CD14-positive monocyte (primary cell): Measurements from ENCODE around the gene IL3RA. TPM values are rescaled to one million over a fixed set of nuclear protein-coding genes. Genes with fewer than 3 reads are reported as not detected.

Source experiments
- DNase-seq, 3 donors: peaks; one replicate each; pipeline ENCODE4 v3.0.0-alpha.2; 2011 to 2022
- H2AFZ ChIP-seq: 2 replicates; pipeline ENCODE4 v1.6.0; 2012; ENCODE audit warnings: mild to moderate bottlenecking, low read depth, low read length, inconsistent platforms; ENCODE audit not compliant: insufficient read depth, poor library complexity, severe bottlenecking
- H3K27ac ChIP-seq, 2 donors: 1 replicate in 1 of 2; 2 replicates in 1 of 2; pipeline ENCODE4 v1.5.1; 2012 to 2013; ENCODE audit warnings: low read length in 2 of 2, control low read depth in 1 of 2, inconsistent platforms in 1 of 2, low read depth in 1 of 2, mild to moderate bottlenecking in 1 of 2
- H3K27me3 ChIP-seq, 2 donors: one replicate each; pipeline versions ENCODE4 v1.6.0 to v1.6.1; 2011 to 2013; ENCODE audit warnings: low read length in 2 of 2; ENCODE audit not compliant: control insufficient read depth in 2 of 2, insufficient read depth in 2 of 2
- H3K36me3 ChIP-seq, 2 donors: replicated peaks in 1 of 2; 1 replicate in 1 of 2; 2 replicates in 1 of 2; pipeline versions ENCODE4 v1.5.1 to v1.6.1; 2012 to 2013; ENCODE audit warnings: low read length in 2 of 2, control low read depth in 1 of 2, inconsistent platforms in 1 of 2, mild to moderate bottlenecking in 1 of 2; ENCODE audit not compliant: insufficient read depth in 2 of 2, control insufficient read depth in 1 of 2
- H3K4me1 ChIP-seq, 2 donors: 1 replicate in 1 of 2; 2 replicates in 1 of 2; pipeline versions ENCODE4 v1.5.1 to v1.6.1; 2012 to 2013; ENCODE audit warnings: low read length in 2 of 2, control low read depth in 1 of 2, inconsistent platforms in 1 of 2, mild to moderate bottlenecking in 1 of 2, moderate library complexity in 1 of 2; ENCODE audit not compliant: insufficient read depth in 2 of 2, control insufficient read depth in 1 of 2
- H3K4me2 ChIP-seq: replicated peaks from 2 replicates; pipeline ENCODE3; 2012; ENCODE audit warnings: low read length, moderate library complexity, mild to moderate bottlenecking; ENCODE audit not compliant: poor library complexity, severe bottlenecking; ENCODE audit errors: extremely low read depth
- H3K4me3 ChIP-seq, 3 experiments: fragments of 200-600 bp in 1 of 3; sonication (generic) in 1 of 3; replicated peaks in 1 of 3; 1 replicate in 2 of 3; 2 replicates in 1 of 3; pipeline ENCODE4 v1.5.1; 2011 to 2013; ENCODE audit warnings: low read length in 3 of 3, mild to moderate bottlenecking in 3 of 3, control low read depth in 2 of 3, low read depth in 2 of 3, inconsistent platforms in 1 of 3, moderate library complexity in 1 of 3
- H3K79me2 ChIP-seq: 2 replicates; pipeline ENCODE4 v1.6.0; 2012; ENCODE audit warnings: mild to moderate bottlenecking, control low read depth, inconsistent platforms, low read length, moderate library complexity; ENCODE audit not compliant: insufficient read depth
- H3K9ac ChIP-seq: 2 replicates; pipeline ENCODE4 v1.6.0; 2017; ENCODE audit warnings: low read length, mild to moderate bottlenecking; ENCODE audit not compliant: insufficient read depth, poor library complexity, severe bottlenecking
- H3K9me3 ChIP-seq, 2 donors: replicated peaks in 1 of 2; 1 replicate in 1 of 2; 2 replicates in 1 of 2; pipeline versions ENCODE4 v1.5.1 to v1.6.1; 2012 to 2013; ENCODE audit warnings: low read length in 2 of 2, control low read depth in 1 of 2; ENCODE audit not compliant: control insufficient read depth in 1 of 2, insufficient read depth in 1 of 2
- H4K20me1 ChIP-seq: 2 replicates; pipeline ENCODE4 v1.6.0; 2012; ENCODE audit warnings: mild to moderate bottlenecking, low read length, control low read depth, moderate library complexity; ENCODE audit not compliant: insufficient read depth
- H3K27ac Mint-ChIP-seq, 7 donors: one replicate each; pipeline ENCODE4 v1.8.0; 2020; ENCODE audit warnings: mild to moderate bottlenecking in 7 of 7, mixed read lengths in 7 of 7, moderate library complexity in 6 of 7, inconsistent platforms in 2 of 7
- H3K27me3 Mint-ChIP-seq, 3 donors: one replicate each; pipeline ENCODE4 v1.8.0; 2021 to 2022; ENCODE audit warnings: low read depth in 3 of 3, mild to moderate bottlenecking in 3 of 3, mixed read lengths in 3 of 3, moderate library complexity in 3 of 3, inconsistent platforms in 1 of 3
- H3K36me3 Mint-ChIP-seq, 2 donors: one replicate each; pipeline ENCODE4 v1.8.0; 2020; ENCODE audit warnings: mixed read lengths in 2 of 2, inconsistent platforms in 1 of 2, mild to moderate bottlenecking in 1 of 2
- H3K4me1 Mint-ChIP-seq: one replicate; pipeline ENCODE4 v1.8.0; 2020; ENCODE audit warnings: mild to moderate bottlenecking, mixed read lengths
- H3K4me3 Mint-ChIP-seq, 2 donors: one replicate each; pipeline ENCODE4 v1.8.0; 2020; ENCODE audit warnings: mild to moderate bottlenecking in 2 of 2, mixed read lengths in 2 of 2, moderate library complexity in 1 of 2
- H3K9me3 Mint-ChIP-seq, 7 donors: one replicate each; pipeline ENCODE4 v1.8.0; 2020 to 2022; ENCODE audit warnings: mixed read lengths in 7 of 7, mild to moderate bottlenecking in 6 of 7, moderate library complexity in 6 of 7, inconsistent platforms in 2 of 7
- CTCF ChIP-seq: fragments of 200-600 bp; IDR thresholded peaks from one replicate; pipeline ENCODE4 v1.8.0; 2022; ENCODE audit warnings: antibody characterized with exemption, mild to moderate bottlenecking
- WGBS: methylation state at CpG from one replicate; pipeline ENCODE4 v1.1.5; 2013; ENCODE audit warnings: missing lambda C conversion rate; ENCODE audit not compliant: insufficient coverage; 5-methylcytosine and 5-hydroxymethylcytosine counted together
- intact Hi-C, 2 donors: fragments of 100-400 bp; cut with micrococcal nuclease; formaldehyde crosslinking; loops; one replicate each; pipeline versions ENCODE4 v1.15.0 to v1.15.1; 2023
- polyA plus RNA-seq, 3 donors: library from polyadenylated mRNA; depleted of rRNA in 1 of 3; unstranded in 2 of 3; stranded (reverse) in 1 of 3; fragments of 300-500 nt in 2 of 3; fragments of >200 nt in 1 of 3; fragmentation: Illumina TruSeq in 2 of 3; gene quantifications; 1 replicate in 2 of 3; 2 replicates in 1 of 3; pipeline ENCODE4 v1.2.3, GENCODE V29; 2012 to 2021

The IL3RA gene
- polyA plus RNA-seq, 3 donors = 2.9 to 12.0 (median 4.4) TPM

DNA sequence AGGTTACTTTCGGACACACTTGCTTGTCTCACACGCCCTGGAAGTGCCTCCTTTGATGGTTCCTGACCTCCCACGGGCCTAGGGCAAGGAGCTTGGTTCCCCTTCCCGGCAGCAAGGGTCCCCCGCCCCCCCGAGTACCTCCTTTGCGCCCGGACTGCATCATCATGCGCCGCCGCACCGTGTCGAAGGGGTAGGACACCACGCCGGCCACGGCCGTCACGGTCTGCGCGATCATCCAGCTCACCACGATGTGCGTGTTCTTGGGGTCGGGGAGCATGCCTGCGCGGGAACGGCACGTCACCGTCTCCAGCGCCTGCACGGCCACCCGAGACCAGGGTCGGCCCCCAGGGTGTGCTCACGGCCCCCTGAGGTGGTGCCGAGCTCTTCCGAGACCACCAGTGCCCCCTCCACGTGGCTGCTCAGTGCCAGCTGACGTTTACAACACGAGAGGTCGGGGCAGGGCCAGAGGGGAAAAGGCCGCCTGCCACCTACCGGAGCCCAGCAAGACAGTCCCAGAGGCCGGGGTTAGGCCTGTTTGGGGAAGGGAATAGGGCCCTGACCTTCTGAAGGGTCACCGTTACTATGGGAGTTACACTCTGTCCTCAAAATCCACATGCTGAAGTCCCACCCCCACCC is 50.7 kb downstream of the IL3RA start:
- WGBS = 91% methylated on average over 35 of the region's 43 CpGs
- no peak for DNase-seq
- H3K27ac ChIP-seq = no peak overlapping the region
- H3K9ac ChIP-seq = no peak overlapping the region
- Mint-ChIP-seq H3K4me3 (no peak overlapping the region), H3K9me3 (no peaks in the 10 kb centered on the region), H3K4me1 (peaks cover 22% of the 10 kb centered on the region), H3K27ac (peak overlapping the region in 5 of 7 donors; percentile 41 to 76 (median 68)), H3K36me3 (peaks cover 53 to 86% of the 10 kb centered on the region in 2 donors), H3K27me3 (peaks cover 0 to 2% (median 0%) of the 10 kb centered on the region in 3 donors)
- peaks cover 10 to 20% of the 10 kb centered on the region in 2 donors for H3K4me1 ChIP-seq
- H2AFZ ChIP-seq = no peak overlapping the region
- H3K36me3 ChIP-seq = peaks cover 66 to 76% of the 10 kb centered on the region in 2 donors
- TF ChIP-seq CTCF = no peak
- intact Hi-C loops = loop anchor here in 1 of 2 donors (5.0 to 10.0 kb wide), 3 partner anchors 40 to 142 kb away; no protein-coding TSS in a partner anchor
- H3K4me3 ChIP-seq = no peak overlapping the region
- H3K79me2 ChIP-seq = peaks cover 65% of the 10 kb centered on the region
- no peaks in the 10 kb centered on the region for H3K27me3 ChIP-seq
- no peaks in the 10 kb centered on the region for H3K9me3 ChIP-seq
- H3K4me2 ChIP-seq = no peak overlapping the region
- peaks cover 96% of the 10 kb centered on the region for H4K20me1 ChIP-seq

DNA sequence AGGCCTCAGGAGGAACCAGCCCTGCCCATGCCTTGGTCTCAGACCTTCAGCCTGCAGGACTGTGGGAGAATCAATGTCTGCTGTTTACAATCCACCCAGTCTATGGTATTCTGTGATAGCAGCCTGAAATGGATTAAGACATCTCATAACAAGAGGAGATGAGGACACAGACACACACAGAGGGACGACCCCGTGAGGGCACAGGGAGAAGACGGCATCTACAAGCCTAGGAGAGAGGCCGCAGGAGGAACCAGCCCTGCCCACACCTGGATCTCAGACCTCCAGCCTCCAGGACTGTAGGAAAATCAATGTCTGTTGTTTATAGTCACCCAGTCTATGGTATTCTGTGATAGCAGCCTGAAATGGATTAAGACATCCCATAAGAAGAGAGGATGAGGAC is 52.1 kb downstream of the IL3RA start:
- DNase-seq = no peak
- Histone ChIP-seq H3K27me3 (no peaks in the 10 kb centered on the region), H3K9ac (no peak overlapping the region), H3K9me3 (no peaks in the 10 kb centered on the region), H3K27ac (no peak overlapping the region), H3K79me2 (peaks cover 73% of the 10 kb centered on the region), H4K20me1 (peaks cover 82% of the 10 kb centered on the region), H2AFZ (no peak overlapping the region), H3K4me3 (no peak overlapping the region), H3K36me3 (peaks cover 66 to 71% of the 10 kb centered on the region in 2 donors), H3K4me2 (no peak overlapping the region), H3K4me1 (peaks cover 17 to 30% of the 10 kb centered on the region in 2 donors)
- TF ChIP-seq CTCF = no peak
- peaks cover 52 to 73% of the 10 kb centered on the region in 2 donors for H3K36me3 Mint-ChIP-seq
- H3K27me3 Mint-ChIP-seq = peaks cover 0 to 2% (median 0%) of the 10 kb centered on the region in 3 donors
- intact Hi-C loops = loop anchor here in 1 of 2 donors (5.0 to 10.0 kb wide), 3 partner anchors 41 to 144 kb away; no protein-coding TSS in a partner anchor
- H3K9me3 Mint-ChIP-seq = no peaks in the 10 kb centered on the region
- H3K4me3 Mint-ChIP-seq = no peak overlapping the region
- WGBS = no CpG with 5 or more reads among the region's 4 CpGs
- peaks cover 25% of the 10 kb centered on the region for H3K4me1 Mint-ChIP-seq
- H3K27ac Mint-ChIP-seq = peak overlapping the region in 5 of 7 donors; percentile 31 to 72 (median 66)
